ENCODE measurements around the gene MIOX.
"Not testable (repeated sequence)": the region's sequence is repeated elsewhere in the genome, so short reads cannot be mapped to it uniquely, and the experiment has no call there.

Gene MIOX

GRCh38 chr22:50518606-50519005 lies 31.9 kb downstream of the MIOX start:
- TF ChIP-seq CTCF (IDR thresholded peaks at IDR 0.05; ENCODE audit: insufficient read depth, low read length, poor library complexity, severe bottlenecking), result no peak
- Histone ChIP-seq H3K27me3 (replicated peaks; ENCODE audit: control insufficient read depth, insufficient read depth, low read length) (no peaks in the 10 kb centered on the region), H3K36me3 (ENCODE audit: control insufficient read depth, insufficient read depth, low read length) (peaks cover 40% of the 10 kb centered on the region), H3K4me3 (replicated peaks; ENCODE audit: low read depth, low read length) (no peak overlapping the region)
- DNase-seq (ENCODE audit: extremely low read depth, insufficient read length), result no peak

GRCh38 chr22:50519151-50519550 lies 32.5 kb downstream of the MIOX start:
- H3K4me3 ChIP-seq (replicated peaks; ENCODE audit: low read depth, low read length), result no peak overlapping the region
- peaks cover 46% of the 10 kb centered on the region for H3K36me3 ChIP-seq (ENCODE audit: control insufficient read depth, insufficient read depth, low read length)
- DNase-seq (ENCODE audit: extremely low read depth, insufficient read length), result no peak
- no peaks in the 10 kb centered on the region for H3K27me3 ChIP-seq (replicated peaks; ENCODE audit: control insufficient read depth, insufficient read depth, low read length)
- no peak for TF ChIP-seq CTCF (IDR thresholded peaks at IDR 0.05; ENCODE audit: insufficient read depth, low read length, poor library complexity, severe bottlenecking)

GRCh38 chr22:50520184-50520583 lies 33.5 kb downstream of the MIOX start:
- H3K27me3 ChIP-seq (replicated peaks; ENCODE audit: control insufficient read depth, insufficient read depth, low read length); H3K4me3 ChIP-seq (replicated peaks; ENCODE audit: low read depth, low read length); DNase-seq (ENCODE audit: extremely low read depth, insufficient read length): not testable (repeated sequence)
- peaks cover 48% of the 10 kb centered on the region for H3K36me3 ChIP-seq (ENCODE audit: control insufficient read depth, insufficient read depth, low read length)

GRCh38 chr22:50520826-50521453 lies 34.3 kb downstream of the MIOX start:
- Histone ChIP-seq H3K4me3 (replicated peaks; ENCODE audit: low read depth, low read length) (no peak overlapping the region), H3K36me3 (ENCODE audit: control insufficient read depth, insufficient read depth, low read length) (peaks cover 48% of the 10 kb centered on the region)
- no peak for TF ChIP-seq CTCF (IDR thresholded peaks at IDR 0.05; ENCODE audit: insufficient read depth, low read length, poor library complexity, severe bottlenecking)

GRCh38 chr22:50521710-50522109 lies 35.1 kb downstream of the MIOX start:
- peaks cover 46% of the 10 kb centered on the region for H3K36me3 ChIP-seq (ENCODE audit: control insufficient read depth, insufficient read depth, low read length)

More at GRCh38 chr22:50520826-50521453, 34.3 kb downstream of the MIOX start:
- H3K27me3 ChIP-seq (replicated peaks; ENCODE audit: control insufficient read depth, insufficient read depth, low read length), result no peaks in the 10 kb centered on the region
- DNase-seq (ENCODE audit: extremely low read depth, insufficient read length), result no peak

More at GRCh38 chr22:50521710-50522109, 35.1 kb downstream of the MIOX start:
- no peak for TF ChIP-seq CTCF (IDR thresholded peaks at IDR 0.05; ENCODE audit: insufficient read depth, low read length, poor library complexity, severe bottlenecking)
- Histone ChIP-seq H3K27me3 (replicated peaks; ENCODE audit: control insufficient read depth, insufficient read depth, low read length) (no peaks in the 10 kb centered on the region), H3K4me3 (replicated peaks; ENCODE audit: low read depth, low read length) (no peak overlapping the region)
- no peak for DNase-seq (ENCODE audit: extremely low read depth, insufficient read length)

All from GM06990 (cell line).